ENCODE measurements around the gene ZNF593OS. TPM values are rescaled to one million over a fixed set of nuclear protein-coding genes. Genes with fewer than 3 reads are reported as not detected.

Gene ZNF593OS
- total RNA-seq, 1 experiment from 2014 or later = not detected

DNA sequence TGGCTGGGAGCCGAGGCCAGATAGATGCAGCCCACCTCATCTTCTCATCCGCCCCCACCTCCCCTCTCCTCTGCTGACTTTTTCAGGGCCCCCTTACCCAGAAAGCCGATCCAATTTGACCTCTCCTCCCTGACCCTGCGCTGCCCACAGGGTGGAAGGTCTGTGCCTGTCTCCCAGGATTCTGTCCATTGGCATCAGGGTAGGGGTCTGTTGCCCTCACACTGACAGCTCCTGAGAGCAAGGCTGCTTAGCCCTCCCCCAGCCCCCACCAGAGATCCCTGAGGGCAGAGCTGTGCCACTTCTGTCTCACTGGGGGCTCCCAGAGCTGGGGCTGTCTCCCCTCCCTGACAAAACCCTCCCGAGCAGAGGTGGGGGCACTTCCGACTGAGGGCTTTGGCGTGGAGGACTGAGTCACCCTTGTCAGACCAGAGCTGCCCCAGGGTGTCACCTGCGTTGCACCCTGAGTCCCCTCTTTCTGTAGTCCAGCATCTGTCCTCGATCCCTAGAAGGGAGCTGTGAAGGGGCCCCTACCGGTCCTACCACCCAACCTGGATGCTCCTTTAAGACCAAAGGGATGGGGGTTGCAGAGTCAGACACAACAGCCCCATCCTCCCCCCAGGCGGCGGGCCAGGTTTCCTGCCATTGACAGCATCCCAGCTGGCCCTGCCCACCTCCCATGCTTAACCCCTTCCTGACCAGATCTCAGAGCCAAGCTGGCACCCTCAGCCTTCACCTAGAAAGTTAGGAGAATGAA lies 15.2 kb downstream of the ZNF593OS start:
- peak overlapping the region; percentile 56 for H3K4me2 ChIP-seq (ENCODE audit: insufficient read depth, insufficient read length, low read length)
- peaks cover 11% of the 10 kb centered on the region; the same call in 1 of the 2 replicates for H3K4me1 ChIP-seq (ENCODE audit: insufficient read depth, low read length)
- H2AK5ac ChIP-seq (ENCODE audit: insufficient read length, low read length) = no peak overlapping the region
- no peak overlapping the region for H2BK12ac ChIP-seq (ENCODE audit: insufficient read length, low read depth, low read length)
- Mint-ChIP-seq H3K4me1 (peaks cover 42 to 56% of the 10 kb centered on the region in 2 experiments), H3K9me3 (no peaks in the 10 kb centered on the region), H3K27me3 (ENCODE audit: low read depth) (peaks cover 100% of the 10 kb centered on the region), H3K36me3 (ENCODE audit: insufficient read depth in 1 of 3, low read depth in 3 of 3) (no peaks in the 10 kb centered on the region), H3K4me3 (peak overlapping the region; percentile 39 to 75), H3K27ac (no peak overlapping the region)
- H2BK120ac ChIP-seq (ENCODE audit: low read depth, low read length, poor library complexity, severe bottlenecking) = no peak overlapping the region
- no peak overlapping the region for H3K4ac ChIP-seq (ENCODE audit: low read depth, low read length)
- no peak overlapping the region for H3K14ac ChIP-seq (ENCODE audit: insufficient read depth, low read length)
- H2BK20ac ChIP-seq (ENCODE audit: low read depth, low read length, poor library complexity, severe bottlenecking) = no peak overlapping the region
- DNase-seq = peak; percentile 73
- H3T11ph ChIP-seq (ENCODE audit: low read length) = no peak overlapping the region
- H2BK5ac ChIP-seq (ENCODE audit: insufficient read length, low read length) = no peak overlapping the region
- H3K79me1 ChIP-seq (ENCODE audit: insufficient read depth, low read depth, low read length, poor library complexity, severe bottlenecking) = no peaks in the 10 kb centered on the region
- H3K9me3 ChIP-seq (ENCODE audit: control insufficient read depth, low read depth, low read length) = no peaks in the 10 kb centered on the region
- WGBS (ENCODE audit: extremely low coverage, insufficient read length, low lambda C conversion rate) = no CpG with 5 or more reads among the region's 12 CpGs
- H3K23me2 ChIP-seq (ENCODE audit: insufficient read length, low read depth, low read length, poor library complexity, severe bottlenecking) = peaks cover 16% of the 10 kb centered on the region
- no peak overlapping the region for H3K18ac ChIP-seq (ENCODE audit: insufficient read length, low read depth, low read length)
- H4K20me1 ChIP-seq (ENCODE audit: control insufficient read depth, insufficient read depth, insufficient read length) = no peaks in the 10 kb centered on the region
- no peak overlapping the region for H3K9ac ChIP-seq (ENCODE audit: extremely low read depth, insufficient read length, low read length)
- no peaks in the 10 kb centered on the region for H3K79me2 ChIP-seq (ENCODE audit: insufficient read depth, low read length)
- H3K56ac ChIP-seq (ENCODE audit: insufficient read length, low read depth, low read length) = no peak overlapping the region
- no peak overlapping the region for H3K27ac ChIP-seq (ENCODE audit: insufficient read length, low read depth, low read length)
- no peak overlapping the region for H4K5ac ChIP-seq (ENCODE audit: insufficient read length, low read depth, low read length)
- no peak overlapping the region for H2AFZ ChIP-seq (ENCODE audit: low read length)
- no peak overlapping the region for H2BK15ac ChIP-seq (ENCODE audit: low read depth, low read length)
- no peak overlapping the region for H4K8ac ChIP-seq (replicated peaks; ENCODE audit: insufficient read length, low read depth, low read length)
- TF ChIP-seq, protein P1, sequence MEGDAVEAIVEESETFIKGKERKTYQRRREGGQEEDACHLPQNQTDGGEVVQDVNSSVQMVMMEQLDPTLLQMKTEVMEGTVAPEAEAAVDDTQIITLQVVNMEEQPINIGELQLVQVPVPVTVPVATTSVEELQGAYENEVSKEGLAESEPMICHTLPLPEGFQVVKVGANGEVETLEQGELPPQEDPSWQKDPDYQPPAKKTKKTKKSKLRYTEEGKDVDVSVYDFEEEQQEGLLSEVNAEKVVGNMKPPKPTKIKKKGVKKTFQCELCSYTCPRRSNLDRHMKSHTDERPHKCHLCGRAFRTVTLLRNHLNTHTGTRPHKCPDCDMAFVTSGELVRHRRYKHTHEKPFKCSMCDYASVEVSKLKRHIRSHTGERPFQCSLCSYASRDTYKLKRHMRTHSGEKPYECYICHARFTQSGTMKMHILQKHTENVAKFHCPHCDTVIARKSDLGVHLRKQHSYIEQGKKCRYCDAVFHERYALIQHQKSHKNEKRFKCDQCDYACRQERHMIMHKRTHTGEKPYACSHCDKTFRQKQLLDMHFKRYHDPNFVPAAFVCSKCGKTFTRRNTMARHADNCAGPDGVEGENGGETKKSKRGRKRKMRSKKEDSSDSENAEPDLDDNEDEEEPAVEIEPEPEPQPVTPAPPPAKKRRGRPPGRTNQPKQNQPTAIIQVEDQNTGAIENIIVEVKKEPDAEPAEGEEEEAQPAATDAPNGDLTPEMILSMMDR (conservative IDR thresholded peaks at IDR 0.05) = no peak
- H4K91ac ChIP-seq (ENCODE audit: insufficient read length, low read depth, low read length) = no peak overlapping the region
- H3K27me3 ChIP-seq (ENCODE audit: insufficient read depth, low read length) = peaks cover 39% of the 10 kb centered on the region; the same call in 1 of the 2 replicates
- H3K23ac ChIP-seq (ENCODE audit: insufficient read length, low read depth, low read length) = no peak overlapping the region

Measured in H9 (cell line).